ENCODE measurements around the gene TRIM21. TPM values are rescaled to one million over a fixed set of nuclear protein-coding genes. Genes with fewer than 3 reads are reported as not detected.

TRIM21 gene
- total and polyA plus RNA-seq, 4 donors = 15.2 to 32.0 (median 18.8) TPM

GRCh38 chr11:4385978-4386740, 7.3 kb downstream of the TRIM21 start:
- H3K9ac ChIP-seq (ENCODE audit: insufficient read depth in 1 of 2, low read length in 2 of 2) = no peak overlapping the region
- DNase-seq (no peak), ATAC-seq (ENCODE audit: insufficient read depth, low FRiP score) (no peak)
- H3K27me3 ChIP-seq (ENCODE audit: control insufficient read depth in 3 of 3, insufficient read depth in 3 of 3, low read length in 2 of 3) = no peaks in the 10 kb centered on the region
- TF ChIP-seq CTCF (IDR thresholded peaks at IDR 0.05; ENCODE audit: control extremely low read depth, extremely low read depth) = no peak
- no peak overlapping the region for H3K27ac ChIP-seq (ENCODE audit: low read depth in 1 of 2, low read length in 1 of 2)
- H3K9me3 ChIP-seq (ENCODE audit: control insufficient read depth in 4 of 4, insufficient read depth in 3 of 4, low read length in 3 of 4) = no peaks in the 10 kb centered on the region
- H3K4me1 ChIP-seq (ENCODE audit: control insufficient read depth in 5 of 5, insufficient read depth in 5 of 5, low read length in 5 of 5) = peaks cover 0 to 3% (median 0%) of the 10 kb centered on the region in 5 donors
- 97 to 98% methylated on average over 3 of the region's 3 CpGs for WGBS, 2 donors
- peaks cover 21 to 54% (median 30%) of the 10 kb centered on the region in 4 donors for H3K36me3 ChIP-seq (ENCODE audit: control insufficient read depth in 4 of 4, insufficient read depth in 4 of 4, low read length in 4 of 4)
- H3K4me3 ChIP-seq = no peak overlapping the region

GRCh38 chr11:4381901-4382300, 11.6 kb downstream of the TRIM21 start:
- no peak for TF ChIP-seq CTCF (IDR thresholded peaks at IDR 0.05; ENCODE audit: control extremely low read depth, extremely low read depth)
- Histone ChIP-seq H3K9me3 (ENCODE audit: control insufficient read depth in 4 of 4, insufficient read depth in 3 of 4, low read length in 3 of 4) (no peaks in the 10 kb centered on the region), H3K27ac (ENCODE audit: low read depth in 1 of 2, low read length in 1 of 2) (no peak overlapping the region), H3K36me3 (ENCODE audit: control insufficient read depth in 4 of 4, insufficient read depth in 4 of 4, low read length in 4 of 4) (peaks cover 11 to 26% (median 12%) of the 10 kb centered on the region in 4 donors), H3K4me3 (no peak overlapping the region), H3K27me3 (ENCODE audit: control insufficient read depth in 3 of 3, insufficient read depth in 3 of 3, low read length in 2 of 3) (no peaks in the 10 kb centered on the region), H3K9ac (ENCODE audit: insufficient read depth in 1 of 2, low read length in 2 of 2) (no peak overlapping the region), H3K4me1 (ENCODE audit: control insufficient read depth in 5 of 5, insufficient read depth in 5 of 5, low read length in 5 of 5) (no peaks in the 10 kb centered on the region)
- 46 to 66% methylated on average over 2 of the region's 2 CpGs for WGBS, 2 donors
- ATAC-seq (ENCODE audit: insufficient read depth, low FRiP score) (no peak), DNase-seq (no peak)

- no peak overlapping the region for H3K4me3 ChIP-seq
- H3K9me3 ChIP-seq (ENCODE audit: control insufficient read depth in 4 of 4, insufficient read depth in 3 of 4, low read length in 3 of 4) = no peaks in the 10 kb centered on the region
- WGBS, 2 donors = 82 to 86% methylated on average over 5 of the region's 5 CpGs
- H3K9ac ChIP-seq (ENCODE audit: insufficient read depth in 1 of 2, low read length in 2 of 2) = no peak overlapping the region
- H3K27ac ChIP-seq (ENCODE audit: low read depth in 1 of 2, low read length in 1 of 2) = no peak overlapping the region
- H3K36me3 ChIP-seq (ENCODE audit: control insufficient read depth in 4 of 4, insufficient read depth in 4 of 4, low read length in 4 of 4) = no peaks in the 10 kb centered on the region
- TF ChIP-seq CTCF (IDR thresholded peaks at IDR 0.05; ENCODE audit: control extremely low read depth, extremely low read depth) = no peak
- ATAC-seq (ENCODE audit: insufficient read depth, low FRiP score) (no peak), DNase-seq (no peak)
- H3K27me3 ChIP-seq (ENCODE audit: control insufficient read depth in 3 of 3, insufficient read depth in 3 of 3, low read length in 2 of 3) = no peaks in the 10 kb centered on the region
- no peaks in the 10 kb centered on the region for H3K4me1 ChIP-seq (ENCODE audit: control insufficient read depth in 5 of 5, insufficient read depth in 5 of 5, low read length in 5 of 5)
These were observed 17.9 kb downstream of the TRIM21 start for GRCh38 chr11:4375431-4376140.

All from lung (tissue), 12 donors.